Bronchial epithelial cell (primary cell): Measurements from ENCODE around the gene SRGAP3. TPM values are rescaled to one million over a fixed set of nuclear protein-coding genes. Genes with fewer than 3 reads are reported as not detected.
A peak's percentile ranks its signal among the peaks of the same experiment; 100 is the strongest.

Source experiments
- DNase-seq: peaks from one replicate; pipeline ENCODE4 v3.0.0-alpha.2; 2010; ENCODE audit warnings: low read depth
- FAIRE-seq: peaks from 2 replicates; lab custom pipeline; 2011; peaks lifted over from hg19 to GRCh38; lab: Jason Lieb, UNC
- H3K27me3 ChIP-seq: 2 replicates; pipeline ENCODE4 v1.5.1; 2011; ENCODE audit warnings: low read length; ENCODE audit not compliant: control insufficient read depth, insufficient read depth
- H3K36me3 ChIP-seq: 2 replicates; pipeline ENCODE4 v1.5.1; 2011; ENCODE audit warnings: low read length; ENCODE audit not compliant: control insufficient read depth, insufficient read depth
- H3K4me3 ChIP-seq: 2 replicates; pipeline ENCODE4 v1.5.1; 2011; ENCODE audit warnings: mild to moderate bottlenecking, low read depth, low read length, control low read depth
- total RNA-seq: library from RNA; depleted of rRNA; stranded (reverse); fragments of >200 nt; gene quantifications from 2 replicates; pipeline ENCODE4 v1.2.1, GENCODE V29; 2014
- TF ChIP-seq, protein P1 (sequence below): IDR thresholded peaks from 2 replicates; pipeline ENCODE4 v1.5.1; 2011; ENCODE audit warnings: mild to moderate bottlenecking, moderate library complexity, low read length, control low read depth, inconsistent platforms; ENCODE audit not compliant: insufficient read depth, severe bottlenecking

The SRGAP3 gene
- total RNA-seq, 1 donor from 2014 or later = 30.5 TPM

DNA sequence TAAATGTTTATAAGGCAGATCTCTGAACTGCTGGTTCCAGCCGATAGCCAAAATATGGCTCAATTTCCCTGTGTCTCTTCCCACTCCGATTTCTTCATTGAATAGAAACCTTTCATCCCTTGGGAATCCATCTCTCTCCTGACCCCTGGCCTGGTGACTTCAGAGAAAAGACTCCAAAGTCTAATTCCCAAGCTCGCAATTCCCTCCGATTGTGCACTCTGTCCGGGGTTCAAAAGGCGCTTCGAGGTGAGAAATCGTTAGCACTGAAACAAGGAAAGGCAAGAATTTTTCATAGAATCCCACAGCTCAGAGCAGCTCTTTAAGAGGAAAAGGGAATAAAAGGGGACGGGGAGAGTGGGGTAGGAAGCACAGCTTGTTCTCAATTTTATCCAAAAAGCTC, 267.7 kb downstream of the SRGAP3 start:
- Histone ChIP-seq H3K4me3 (no peak overlapping the region), H3K27me3 (peaks cover 3% of the 10 kb centered on the region), H3K36me3 (peaks cover 2% of the 10 kb centered on the region)
- FAIRE-seq (no peak), DNase-seq (no peak)
- TF ChIP-seq, protein P1, sequence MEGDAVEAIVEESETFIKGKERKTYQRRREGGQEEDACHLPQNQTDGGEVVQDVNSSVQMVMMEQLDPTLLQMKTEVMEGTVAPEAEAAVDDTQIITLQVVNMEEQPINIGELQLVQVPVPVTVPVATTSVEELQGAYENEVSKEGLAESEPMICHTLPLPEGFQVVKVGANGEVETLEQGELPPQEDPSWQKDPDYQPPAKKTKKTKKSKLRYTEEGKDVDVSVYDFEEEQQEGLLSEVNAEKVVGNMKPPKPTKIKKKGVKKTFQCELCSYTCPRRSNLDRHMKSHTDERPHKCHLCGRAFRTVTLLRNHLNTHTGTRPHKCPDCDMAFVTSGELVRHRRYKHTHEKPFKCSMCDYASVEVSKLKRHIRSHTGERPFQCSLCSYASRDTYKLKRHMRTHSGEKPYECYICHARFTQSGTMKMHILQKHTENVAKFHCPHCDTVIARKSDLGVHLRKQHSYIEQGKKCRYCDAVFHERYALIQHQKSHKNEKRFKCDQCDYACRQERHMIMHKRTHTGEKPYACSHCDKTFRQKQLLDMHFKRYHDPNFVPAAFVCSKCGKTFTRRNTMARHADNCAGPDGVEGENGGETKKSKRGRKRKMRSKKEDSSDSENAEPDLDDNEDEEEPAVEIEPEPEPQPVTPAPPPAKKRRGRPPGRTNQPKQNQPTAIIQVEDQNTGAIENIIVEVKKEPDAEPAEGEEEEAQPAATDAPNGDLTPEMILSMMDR = no peak

GRCh38 chr3:8981296-8981695, 268.1 kb downstream of the SRGAP3 start:
- Histone ChIP-seq H3K36me3 (peaks cover 2% of the 10 kb centered on the region), H3K4me3 (no peak overlapping the region), H3K27me3 (peaks cover 3% of the 10 kb centered on the region)
- TF ChIP-seq, protein P1 = no peak
- FAIRE-seq (no peak), DNase-seq (no peak)

DNA sequence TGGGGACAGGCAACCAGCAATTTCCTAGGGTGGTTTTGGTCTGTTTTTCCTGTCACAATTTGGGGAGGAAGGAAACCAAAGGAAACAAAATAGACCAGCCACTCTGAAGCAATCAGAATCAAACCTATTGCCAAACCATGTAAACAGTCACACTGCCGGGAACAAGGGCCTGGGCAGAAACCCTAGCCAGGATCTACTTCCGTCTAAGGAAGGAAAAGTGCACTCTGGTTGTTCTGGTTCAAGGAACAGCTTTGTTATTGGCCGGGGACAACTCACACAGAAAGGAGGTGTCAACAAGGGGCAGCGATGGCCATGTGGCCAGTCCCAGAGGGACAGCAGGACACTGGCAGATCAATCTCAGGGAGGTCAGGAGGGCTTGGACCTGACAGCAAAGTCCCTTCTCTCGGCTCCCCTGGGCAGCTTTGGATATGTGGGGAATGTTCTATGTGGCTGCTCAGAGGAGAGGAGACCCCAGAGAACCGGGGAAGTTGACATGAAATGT, 268.6 kb downstream of the SRGAP3 start:
- peaks cover 3% of the 10 kb centered on the region for H3K27me3 ChIP-seq
- FAIRE-seq = peak; percentile 18

DNA sequence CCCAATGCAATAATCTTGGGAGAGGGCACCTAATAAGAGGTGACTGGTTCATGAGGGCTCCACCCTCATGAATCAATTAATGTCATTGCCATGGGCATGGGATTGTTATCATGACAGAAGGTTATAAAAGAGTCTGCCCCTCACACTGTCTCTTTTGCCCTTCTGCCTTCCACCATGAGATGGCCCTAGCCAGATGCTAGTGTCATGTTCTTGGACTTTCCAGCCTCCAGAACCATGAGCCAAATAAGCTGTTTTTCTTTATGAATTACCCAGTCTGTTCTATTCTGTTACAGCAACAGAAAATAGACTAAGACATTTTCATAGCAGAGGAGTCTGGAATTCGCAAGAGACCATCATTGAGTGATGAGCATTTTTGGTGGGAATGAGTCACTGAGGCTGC, 270.2 kb downstream of the SRGAP3 start:
- no peak overlapping the region for H3K4me3 ChIP-seq
- no peaks in the 10 kb centered on the region for H3K36me3 ChIP-seq
- H3K27me3 ChIP-seq = peaks cover 3% of the 10 kb centered on the region
- no peak for FAIRE-seq
- DNase-seq = no peak
- TF ChIP-seq, protein P1 = no peak

More for the DNA sequence above, 268.6 kb downstream of the SRGAP3 start:
- no peak for DNase-seq
- Histone ChIP-seq H3K36me3 (peaks cover under 1% of the 10 kb centered on the region), H3K4me3 (no peak overlapping the region)
- TF ChIP-seq, protein P1 = no peak

- DNase-seq = no peak
- Histone ChIP-seq H3K36me3 (no peaks in the 10 kb centered on the region), H3K27me3 (peaks cover 3% of the 10 kb centered on the region), H3K4me3 (no peak overlapping the region)
- TF ChIP-seq, protein P1 = no peak
- no peak for FAIRE-seq
These were observed 270.9 kb downstream of the SRGAP3 start for GRCh38 chr3:8978551-8978950.
